SKM-1 treated with dmso at 0.1 percent for 144 hours (cell line): ENCODE results near the gene LEUTX.
"Not testable (repeated sequence)": the region's sequence is repeated elsewhere in the genome, so short reads cannot be mapped to it uniquely, and the experiment has no call there.

Experiments used
- DNase-seq: peaks from one replicate; lab custom pipeline; 2025; ENCODE audit not compliant: unreplicated experiment; lab: John Stamatoyannopoulos, UW

LEUTX gene

GRCh38 chr19:39768786-39769185 is 9.9 kb upstream of the LEUTX start:
- DNase-seq, result no peak

GRCh38 chr19:39780894-39781293 is 2.2 kb downstream of the LEUTX start:
- no peak for DNase-seq

GRCh38 chr19:39788244-39788643 is 9.6 kb downstream of the LEUTX start:
- DNase-seq, result no peak

- peak; percentile 53 for DNase-seq
Measured at GRCh38 chr19:39792999-39793546, 14.4 kb downstream of the LEUTX start.

GRCh38 chr19:39795001-39795400 is 16.3 kb downstream of the LEUTX start:
- DNase-seq, result peak; percentile 37

- no peak for DNase-seq
Measured at GRCh38 chr19:39796000-39796498, 17.4 kb downstream of the LEUTX start.

- DNase-seq, result no peak
Measured at GRCh38 chr19:39797083-39797482, 18.4 kb downstream of the LEUTX start.

- DNase-seq, result no peak
Measured at GRCh38 chr19:39802958-39803357, 24.3 kb downstream of the LEUTX start.

- no peak for DNase-seq
Measured at GRCh38 chr19:39805104-39805503, 26.4 kb downstream of the LEUTX start.

- no peak for DNase-seq
Measured at GRCh38 chr19:39807846-39808364, 29.3 kb downstream of the LEUTX start.

GRCh38 chr19:39808688-39809087 is 30.0 kb downstream of the LEUTX start:
- DNase-seq, result not testable (repeated sequence)

- DNase-seq, result no peak
Measured at GRCh38 chr19:39809368-39809767, 30.7 kb downstream of the LEUTX start.

- no peak for DNase-seq
Measured at GRCh38 chr19:39810424-39810823, 31.8 kb downstream of the LEUTX start.

- no peak for DNase-seq
Measured at GRCh38 chr19:39811064-39811463, 32.4 kb downstream of the LEUTX start.

GRCh38 chr19:39813264-39813993 is 34.8 kb downstream of the LEUTX start:
- no peak for DNase-seq

- DNase-seq, result not testable (repeated sequence)
Measured at GRCh38 chr19:39814111-39814510, 35.5 kb downstream of the LEUTX start.

- DNase-seq, result no peak
Measured at GRCh38 chr19:39814595-39814994, 35.9 kb downstream of the LEUTX start.

GRCh38 chr19:39816287-39817048 is 37.8 kb downstream of the LEUTX start:
- no peak for DNase-seq

GRCh38 chr19:39817888-39818561 is 39.4 kb downstream of the LEUTX start:
- no peak for DNase-seq

GRCh38 chr19:39818626-39819097 is 40.0 kb downstream of the LEUTX start:
- DNase-seq, result no peak

- no peak for DNase-seq
Measured at GRCh38 chr19:39819786-39820185, 41.1 kb downstream of the LEUTX start.
